ENCODE measurements around the gene B4GALT6. TPM values are rescaled to one million over a fixed set of nuclear protein-coding genes. Genes with fewer than 3 reads are reported as not detected.

Gene B4GALT6
- total RNA-seq, 1 donor from 2014 or later = 16.3 TPM

DNA sequence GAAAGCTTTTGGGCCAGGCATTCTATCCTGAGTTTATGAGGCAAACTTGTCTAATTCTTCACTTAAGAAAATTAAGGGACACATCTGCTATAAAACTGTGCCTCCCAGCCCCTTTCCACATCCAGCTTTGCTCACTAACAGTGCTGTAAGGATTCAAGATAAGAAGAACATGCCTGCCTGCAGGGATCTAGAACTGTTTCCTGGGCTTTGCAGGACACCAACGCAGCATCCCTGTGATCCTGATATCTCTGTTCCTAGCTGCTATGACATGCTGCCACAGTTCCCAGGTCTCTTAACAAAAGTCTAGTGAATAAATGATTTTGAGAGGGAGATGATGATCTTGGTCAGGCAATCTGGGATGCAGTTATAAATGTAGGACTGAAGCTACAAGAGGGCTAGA is 12.4 kb downstream of the B4GALT6 start:
- H3K36me3 Mint-ChIP-seq = no peaks in the 10 kb centered on the region
- Histone ChIP-seq H4K20me1 (ENCODE audit: low read depth) (no peaks in the 10 kb centered on the region), H3F3A (ENCODE audit: low read depth) (no peaks in the 10 kb centered on the region), H3K36me3 (no peaks in the 10 kb centered on the region), H3K9me3 (ENCODE audit: low read depth) (no peaks in the 10 kb centered on the region), H2AFZ (replicated peaks) (no peak overlapping the region), H3K4me1 (no peaks in the 10 kb centered on the region), H3K27me3 (no peaks in the 10 kb centered on the region), H3K9ac (no peak overlapping the region), H3K4me3 (no peak overlapping the region), H3K79me2 (ENCODE audit: low read depth) (peaks cover 54% of the 10 kb centered on the region), H3K27ac (no peak overlapping the region), H3K4me2 (no peak overlapping the region)
- TF ChIP-seq EZH2phosphoT487 (IDR thresholded peaks at IDR 0.05) (no peak), EZH2 (IDR thresholded peaks at IDR 0.05) (no peak)
- TF ChIP-seq, protein P1, sequence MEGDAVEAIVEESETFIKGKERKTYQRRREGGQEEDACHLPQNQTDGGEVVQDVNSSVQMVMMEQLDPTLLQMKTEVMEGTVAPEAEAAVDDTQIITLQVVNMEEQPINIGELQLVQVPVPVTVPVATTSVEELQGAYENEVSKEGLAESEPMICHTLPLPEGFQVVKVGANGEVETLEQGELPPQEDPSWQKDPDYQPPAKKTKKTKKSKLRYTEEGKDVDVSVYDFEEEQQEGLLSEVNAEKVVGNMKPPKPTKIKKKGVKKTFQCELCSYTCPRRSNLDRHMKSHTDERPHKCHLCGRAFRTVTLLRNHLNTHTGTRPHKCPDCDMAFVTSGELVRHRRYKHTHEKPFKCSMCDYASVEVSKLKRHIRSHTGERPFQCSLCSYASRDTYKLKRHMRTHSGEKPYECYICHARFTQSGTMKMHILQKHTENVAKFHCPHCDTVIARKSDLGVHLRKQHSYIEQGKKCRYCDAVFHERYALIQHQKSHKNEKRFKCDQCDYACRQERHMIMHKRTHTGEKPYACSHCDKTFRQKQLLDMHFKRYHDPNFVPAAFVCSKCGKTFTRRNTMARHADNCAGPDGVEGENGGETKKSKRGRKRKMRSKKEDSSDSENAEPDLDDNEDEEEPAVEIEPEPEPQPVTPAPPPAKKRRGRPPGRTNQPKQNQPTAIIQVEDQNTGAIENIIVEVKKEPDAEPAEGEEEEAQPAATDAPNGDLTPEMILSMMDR (IDR thresholded peaks at IDR 0.05) = no peak
- no peak overlapping the region for H3K27ac Mint-ChIP-seq
- H3K27me3 Mint-ChIP-seq (ENCODE audit: insufficient read depth, low read depth) = no peaks in the 10 kb centered on the region
- H3K4me1 Mint-ChIP-seq = no peaks in the 10 kb centered on the region
- no peaks in the 10 kb centered on the region for H3K9me3 Mint-ChIP-seq
- DNase-seq (ENCODE audit: low spot score) = no peak
- no peak overlapping the region for H3K4me3 Mint-ChIP-seq

DNA sequence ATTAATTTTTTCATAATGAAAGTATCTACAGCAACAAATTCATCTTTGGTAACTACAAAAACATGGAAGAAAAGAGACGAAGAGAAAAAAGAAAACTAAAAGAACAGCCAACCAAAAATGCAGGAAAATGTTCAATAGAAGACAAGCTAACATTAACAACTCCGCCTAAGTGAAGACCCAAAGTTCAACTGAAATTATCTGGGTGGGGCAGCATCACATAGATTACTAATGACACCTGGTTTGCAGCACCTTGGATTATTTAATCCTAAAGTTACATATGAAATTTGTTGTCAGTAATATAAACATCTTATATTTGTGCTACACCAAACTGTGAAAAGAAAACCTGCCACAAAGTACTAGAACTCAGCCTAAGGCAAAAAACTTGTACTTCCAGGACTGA is 14.8 kb downstream of the B4GALT6 start:
- no peak for DNase-seq (ENCODE audit: low spot score)
- Histone ChIP-seq H3K4me1 (peaks cover under 1% of the 10 kb centered on the region), H3K27ac (no peak overlapping the region), H3K79me2 (ENCODE audit: low read depth) (peaks cover 31% of the 10 kb centered on the region), H3K27me3 (no peaks in the 10 kb centered on the region), H2AFZ (replicated peaks) (no peak overlapping the region), H3K4me2 (no peak overlapping the region), H3K36me3 (no peaks in the 10 kb centered on the region), H3K4me3 (no peak overlapping the region), H3F3A (ENCODE audit: low read depth) (no peaks in the 10 kb centered on the region), H4K20me1 (ENCODE audit: low read depth) (no peaks in the 10 kb centered on the region), H3K9me3 (ENCODE audit: low read depth) (no peaks in the 10 kb centered on the region), H3K9ac (no peak overlapping the region)
- Mint-ChIP-seq H3K4me1 (no peaks in the 10 kb centered on the region), H3K36me3 (peaks cover 3% of the 10 kb centered on the region), H3K27me3 (ENCODE audit: insufficient read depth, low read depth) (no peaks in the 10 kb centered on the region), H3K4me3 (no peak overlapping the region), H3K27ac (no peak overlapping the region), H3K9me3 (no peaks in the 10 kb centered on the region)
- TF ChIP-seq EZH2 (IDR thresholded peaks at IDR 0.05) (no peak), EZH2phosphoT487 (IDR thresholded peaks at IDR 0.05) (no peak)
- TF ChIP-seq, protein P1 (IDR thresholded peaks at IDR 0.05) = no peak

DNA sequence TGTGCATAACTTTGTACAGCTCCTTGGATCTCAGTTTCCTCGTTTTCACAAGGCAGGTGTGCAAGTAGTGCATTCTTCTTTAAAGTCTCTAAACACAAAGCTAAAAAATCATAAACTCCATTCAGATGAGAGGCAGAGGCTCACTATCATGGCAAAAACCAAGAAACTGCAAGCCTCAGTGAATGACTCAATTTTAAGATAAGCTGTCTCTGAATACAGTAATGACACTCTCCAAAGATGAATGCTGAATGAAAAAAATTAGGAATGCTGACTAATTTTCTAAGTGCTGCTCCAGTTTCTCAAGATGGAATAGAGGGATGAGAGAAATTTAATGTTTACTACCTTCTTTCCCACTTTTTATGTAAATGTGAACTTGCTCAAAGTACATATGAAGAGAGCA is 17.2 kb downstream of the B4GALT6 start:
- no peak overlapping the region for H3K9ac ChIP-seq
- TF ChIP-seq, protein P1 (IDR thresholded peaks at IDR 0.05) = no peak
- no peak for TF ChIP-seq EZH2phosphoT487 (IDR thresholded peaks at IDR 0.05)
- TF ChIP-seq EZH2 (IDR thresholded peaks at IDR 0.05) = no peak
- no peak overlapping the region for H3K4me3 ChIP-seq
- no peak overlapping the region for H3K27ac ChIP-seq
- H3K27me3 Mint-ChIP-seq (ENCODE audit: insufficient read depth, low read depth) = no peaks in the 10 kb centered on the region
- peaks cover 8% of the 10 kb centered on the region for H3K36me3 Mint-ChIP-seq
- H3K9me3 ChIP-seq (ENCODE audit: low read depth) = no peaks in the 10 kb centered on the region
- H3K79me2 ChIP-seq (ENCODE audit: low read depth) = peaks cover 21% of the 10 kb centered on the region
- H3K4me2 ChIP-seq = no peak overlapping the region
- peaks cover 3% of the 10 kb centered on the region for H3K4me1 Mint-ChIP-seq
- no peaks in the 10 kb centered on the region for H4K20me1 ChIP-seq (ENCODE audit: low read depth)
- no peaks in the 10 kb centered on the region for H3K9me3 Mint-ChIP-seq
- H2AFZ ChIP-seq (replicated peaks) = no peak overlapping the region
- DNase-seq (ENCODE audit: low spot score) = no peak
- no peak overlapping the region for H3K4me3 Mint-ChIP-seq
- no peaks in the 10 kb centered on the region for H3K36me3 ChIP-seq
- peaks cover 4% of the 10 kb centered on the region for H3K4me1 ChIP-seq
- H3K27ac Mint-ChIP-seq = no peak overlapping the region
- no peaks in the 10 kb centered on the region for H3K27me3 ChIP-seq
- no peaks in the 10 kb centered on the region for H3F3A ChIP-seq (ENCODE audit: low read depth)
